Activated CD4-positive, CD25-positive, alpha-beta regulatory T cell (primary cell): ENCODE measurements around the gene ITPA.

ENCODE experiments used
- DNase-seq, 4 experiments: peaks; one replicate each; lab custom pipeline; 2025; lab: John Stamatoyannopoulos, UW

Gene ITPA

DNA sequence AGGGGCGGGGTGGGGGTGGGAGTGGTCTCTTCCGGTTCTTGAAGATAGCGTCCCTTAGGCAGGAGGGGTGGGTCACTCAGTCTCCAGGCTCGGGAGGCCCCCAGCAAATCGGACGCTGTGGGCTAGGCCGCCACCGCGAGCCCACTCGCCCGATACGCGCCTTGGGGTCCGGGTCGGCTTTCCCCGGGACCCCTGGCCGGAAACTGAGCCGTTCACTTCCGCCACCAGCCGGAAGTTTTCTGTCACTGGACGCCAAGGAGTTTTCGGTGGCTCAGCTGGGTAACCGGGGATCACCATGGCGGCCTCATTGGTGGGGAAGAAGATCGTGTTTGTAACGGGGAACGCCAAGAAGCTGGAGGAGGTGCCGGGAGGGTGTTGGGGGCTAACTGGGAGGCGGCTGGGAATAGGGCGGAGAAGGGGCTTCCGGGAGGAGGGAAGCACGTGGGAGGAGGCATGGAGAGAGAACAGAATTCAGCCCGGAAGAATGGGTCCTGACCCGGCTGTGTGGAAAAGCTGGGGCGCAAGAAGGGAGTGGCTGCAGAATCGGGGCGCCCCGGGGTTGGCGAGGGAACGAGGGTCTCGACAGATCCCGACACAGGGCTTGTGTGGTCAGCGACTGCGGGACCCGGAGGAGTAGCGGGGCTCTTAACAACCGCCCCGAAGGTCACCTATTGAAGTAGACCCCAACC lies at the start of gene ITPA:
Gene ITPA (plus strand): TSS at position 242 of the 689 bp plus-strand sequence. CDS start 54 bp downstream, at position 296.
- DNase-seq, result peak; percentile 17 to 38 (median 26)

GRCh38 chr20:3160418-3160817 lies 48.9 kb upstream of the ITPA start:
- no peak for DNase-seq

DNA sequence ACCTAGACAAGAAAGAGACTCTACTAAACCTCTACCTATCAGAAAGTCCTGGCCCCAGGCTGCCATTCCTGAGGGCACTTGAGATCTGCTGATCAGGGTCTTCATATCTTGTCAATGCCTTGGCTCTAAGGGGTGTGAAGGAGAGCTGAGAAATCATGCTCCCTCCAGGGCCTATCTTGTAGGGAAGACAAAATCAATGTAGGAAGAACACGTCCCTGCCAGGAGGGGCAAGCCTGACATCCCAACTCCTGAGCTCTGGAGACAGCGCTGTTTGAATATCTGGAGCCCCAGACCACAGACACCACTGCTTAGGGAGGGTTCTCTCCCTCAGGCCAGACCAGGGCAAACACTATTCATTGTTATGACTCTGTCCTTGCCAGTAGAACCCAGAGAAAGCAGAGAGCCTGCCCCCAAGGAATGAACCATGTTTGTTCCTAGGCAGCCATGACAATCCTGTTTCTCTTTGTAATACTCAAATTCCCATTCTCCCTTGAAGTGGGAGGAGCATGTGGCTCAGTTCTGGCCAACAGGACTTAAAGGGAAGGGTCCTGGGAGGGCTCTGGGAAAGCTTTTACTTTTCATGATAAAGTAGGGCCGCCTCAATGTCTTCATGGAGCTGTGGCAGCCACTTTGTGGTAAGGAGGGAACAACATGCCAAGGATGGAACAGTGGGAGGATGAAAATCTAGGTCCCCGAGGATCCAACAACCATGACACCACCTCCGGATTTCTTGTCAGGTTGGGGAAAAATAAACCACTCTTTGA lies 47.8 kb upstream of the ITPA start:
- DNase-seq, result no peak

GRCh38 chr20:3162080-3162611 lies 47.2 kb upstream of the ITPA start:
- DNase-seq, result no peak

DNA sequence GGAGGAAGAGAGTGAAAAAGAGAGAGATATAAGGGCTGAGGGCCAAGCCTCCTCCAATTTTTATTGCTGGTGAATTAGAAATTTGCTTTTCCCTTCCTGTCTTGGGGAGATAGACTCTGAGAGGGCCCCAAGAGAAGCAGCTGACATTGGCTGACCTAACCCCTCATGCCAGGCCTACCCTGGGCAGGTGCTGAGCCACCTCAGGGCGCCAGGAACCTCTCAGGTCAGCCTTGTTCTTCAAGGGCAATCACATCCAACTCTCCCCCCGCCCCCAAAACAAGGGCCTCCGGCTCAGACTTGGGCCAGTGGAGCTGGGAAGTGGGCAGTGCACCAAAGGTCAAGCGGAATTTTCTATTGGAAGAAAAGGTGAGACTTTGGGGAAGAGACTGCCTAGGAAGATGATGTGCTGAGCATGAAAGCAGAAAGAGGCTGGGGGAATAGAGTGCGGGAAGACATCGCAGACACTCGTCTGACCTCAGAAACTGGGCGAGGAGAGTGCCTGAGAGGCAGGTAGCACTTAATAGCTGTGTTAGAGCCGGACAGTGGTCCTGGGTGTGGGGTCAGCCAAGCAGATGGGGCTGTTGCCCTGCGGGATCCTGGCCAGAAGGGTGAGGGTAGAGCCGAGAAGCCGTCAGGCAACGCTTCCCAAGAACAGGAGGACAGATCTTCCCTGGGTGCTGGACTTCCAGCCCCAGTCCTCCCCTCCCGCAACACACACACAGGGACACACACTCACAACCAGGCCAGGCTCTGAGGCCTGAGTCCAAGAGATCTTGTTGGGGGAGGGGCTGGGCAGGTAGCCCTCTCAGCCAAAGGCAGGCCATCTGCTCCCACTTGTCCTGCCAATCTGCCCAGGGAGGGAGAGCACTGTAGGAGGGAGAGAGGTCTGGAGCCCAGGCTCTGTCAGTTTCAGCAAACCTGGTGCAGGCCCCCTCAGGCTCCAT lies 45.9 kb upstream of the ITPA start:
- DNase-seq, result no peak

GRCh38 chr20:3164043-3164762 lies 45.1 kb upstream of the ITPA start:
- DNase-seq, result no peak

DNA sequence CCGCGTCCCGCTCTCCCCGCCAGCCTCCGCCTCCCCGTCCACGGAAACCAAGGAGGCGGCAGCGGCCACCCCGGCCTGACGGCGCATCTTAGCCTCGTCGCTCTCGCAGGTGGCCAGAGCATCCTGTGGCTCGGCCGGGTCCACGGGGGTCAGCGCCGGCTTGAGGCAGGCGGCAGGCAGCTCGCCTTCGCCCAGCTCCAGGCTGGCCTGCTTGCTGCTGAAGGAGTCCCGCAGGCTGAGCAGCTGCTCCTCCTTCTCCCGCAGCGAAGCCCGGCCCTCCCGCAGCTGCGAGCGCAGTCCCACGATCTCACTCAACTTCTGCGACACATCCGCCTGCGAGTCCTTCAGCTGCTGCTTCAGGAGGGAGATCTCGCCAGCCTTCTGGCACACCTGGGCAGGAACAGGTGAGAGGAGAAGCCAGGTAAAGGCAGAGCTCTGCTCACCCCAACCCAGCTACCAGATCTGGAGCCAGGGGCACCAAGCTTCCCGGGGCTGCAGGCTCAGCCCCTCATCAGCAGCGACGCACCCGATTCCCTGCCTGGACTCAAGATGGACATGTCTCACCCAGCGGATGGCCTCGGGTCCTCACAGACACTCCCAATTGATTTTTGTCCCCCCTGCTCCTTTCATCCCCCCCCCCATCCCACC lies 44.4 kb upstream of the ITPA start:
- no peak for DNase-seq

- no peak for DNase-seq
Measured at GRCh38 chr20:3165473-3166337, 43.6 kb upstream of the ITPA start.

GRCh38 chr20:3166338-3166912 lies 42.9 kb upstream of the ITPA start:
- no peak for DNase-seq

DNA sequence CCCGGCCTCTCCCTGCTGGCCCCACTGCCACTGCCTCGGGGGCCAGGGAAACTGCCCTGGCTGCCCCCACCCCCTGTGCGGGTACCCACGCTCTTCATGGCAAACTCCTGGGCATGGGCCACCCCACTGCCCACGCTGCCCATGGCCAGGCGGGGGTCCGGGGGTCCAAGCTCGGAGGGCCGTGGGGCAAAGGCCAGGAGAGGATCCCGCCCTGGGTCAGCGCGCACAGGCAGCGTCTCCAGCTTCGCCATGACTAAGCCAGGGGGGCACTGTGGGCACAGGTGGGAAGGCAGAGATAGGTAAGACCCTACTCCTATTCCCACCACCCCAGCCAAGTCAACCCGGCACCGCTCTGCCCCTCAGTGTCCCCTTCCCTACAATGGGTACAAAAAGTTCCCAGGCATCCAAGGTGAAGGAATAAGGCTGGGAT lies 42.4 kb upstream of the ITPA start:
- no peak for DNase-seq

DNA sequence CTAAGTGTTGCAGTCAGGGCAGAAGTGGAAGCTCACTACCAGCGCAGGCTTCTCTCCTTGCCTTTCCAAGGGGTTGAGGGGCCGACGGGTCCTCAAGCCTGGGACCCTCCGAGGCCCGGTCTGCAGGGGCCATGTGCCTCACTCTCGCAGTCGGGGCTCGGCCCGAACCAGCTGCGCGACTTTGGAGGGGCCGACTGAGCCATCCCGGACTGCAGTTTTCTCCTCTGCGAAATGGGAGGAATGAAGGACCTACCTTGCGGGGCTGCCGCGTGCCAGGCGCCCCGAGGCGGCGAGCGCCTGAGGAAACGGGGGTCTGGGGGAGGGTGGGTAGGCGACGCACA lies 41.6 kb upstream of the ITPA start:
- no peak for DNase-seq

DNA sequence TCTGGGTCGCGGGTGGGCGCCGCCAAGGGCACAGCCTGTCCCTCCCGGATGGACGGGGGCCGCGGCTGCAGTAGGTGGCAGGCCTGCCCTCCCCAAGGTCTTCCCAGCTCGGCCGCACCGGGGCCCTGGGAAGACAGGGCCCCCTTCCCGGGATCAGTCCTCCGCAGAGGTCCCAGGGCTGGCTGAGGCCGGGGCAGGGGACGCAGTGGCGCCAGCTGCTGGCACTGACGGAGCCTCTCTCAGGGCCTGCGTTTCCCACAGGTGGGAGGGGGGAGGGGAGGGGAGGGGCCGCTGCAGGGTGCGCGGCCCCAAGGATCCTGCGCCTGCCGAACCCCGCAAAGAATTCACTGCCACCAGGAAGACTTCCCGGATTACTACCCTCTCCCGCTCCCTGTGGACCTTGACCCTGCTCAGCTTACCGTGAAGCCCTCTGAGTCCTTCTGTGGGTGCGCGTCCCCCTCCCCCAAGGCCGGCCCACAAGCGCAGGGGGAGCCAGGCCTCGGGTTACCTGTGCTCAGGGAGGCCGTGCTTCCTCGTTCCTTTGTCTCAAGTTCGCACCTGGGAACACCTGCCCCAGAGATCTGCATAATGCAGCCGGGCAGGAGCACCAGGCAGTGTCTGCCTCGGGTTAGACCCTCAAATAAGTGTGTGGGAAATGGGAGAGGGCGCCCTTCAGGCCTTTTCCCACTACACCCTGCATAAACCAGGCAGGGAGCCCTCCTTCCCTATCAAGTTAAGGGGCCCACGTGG lies 41.0 kb upstream of the ITPA start:
- no peak for DNase-seq

DNA sequence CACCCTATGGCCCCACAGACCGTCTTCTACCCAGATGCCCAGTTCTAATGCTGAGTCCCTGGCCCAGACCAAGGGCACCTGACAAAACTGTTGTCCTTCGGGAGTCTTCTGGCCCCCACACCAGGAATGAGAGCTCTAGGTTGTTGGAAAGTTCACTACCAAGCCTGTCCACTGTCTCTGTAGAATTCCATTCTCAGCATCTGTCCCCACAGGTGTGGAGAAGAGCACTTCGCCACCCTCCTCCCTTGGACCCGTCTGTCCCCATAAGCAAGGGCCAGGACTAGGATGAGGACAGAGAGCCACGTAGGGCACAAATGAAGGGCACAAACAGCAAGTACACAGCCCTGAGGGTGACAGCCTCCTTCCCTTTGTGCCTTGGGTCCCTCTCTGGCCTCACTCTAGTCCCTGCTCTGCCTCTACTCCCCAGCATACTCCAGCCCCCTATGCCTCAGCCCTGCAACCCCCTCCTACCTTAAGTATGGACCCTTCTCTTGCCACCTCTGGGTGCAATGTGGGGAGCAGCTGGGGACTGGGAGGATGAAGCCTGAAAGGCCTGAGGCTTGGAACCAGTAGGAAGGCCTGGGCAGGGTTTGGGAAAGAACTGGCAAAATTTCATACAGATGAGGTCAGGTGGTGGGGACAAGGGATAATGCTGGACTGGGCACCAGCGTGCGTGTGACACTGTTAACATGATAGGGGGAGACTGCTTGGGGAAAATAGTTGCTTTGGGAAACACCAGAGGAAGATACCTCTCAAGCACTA lies 40.3 kb upstream of the ITPA start:
- DNase-seq, result no peak

- no peak for DNase-seq
Measured at GRCh38 chr20:3171391-3172125, 37.7 kb upstream of the ITPA start.

GRCh38 chr20:3172126-3172932 lies 37.0 kb upstream of the ITPA start:
- DNase-seq, result no peak

GRCh38 chr20:3172933-3173609 lies 36.2 kb upstream of the ITPA start, which contains the start of gene LZTS3:
LZTS3 (minus strand) TSS chr20:3173549; CDS start chr20:3167163, 6,386 bp downstream.
- peak; percentile 43 to 74 (median 62) for DNase-seq
